HG03565 (cell line): ENCODE data around the gene IRX4.
"Not testable (repeated sequence)": the region's sequence is repeated elsewhere in the genome, so short reads cannot be mapped to it uniquely, and the experiment has no call there.

Source experiments
- ATAC-seq: cut with Tn5 transposase; IDR thresholded peaks from one replicate; pipeline ENCODE4 v1.9.1; 2021; ENCODE audit warnings: mild to moderate bottlenecking, moderate library complexity; ENCODE audit not compliant: unreplicated experiment

Gene IRX4

GRCh38 chr5:1879292-1880263, 3.1 kb downstream of the IRX4 start:
- ATAC-seq, result no peak

- ATAC-seq, result no peak
These were observed 4.5 kb downstream of the IRX4 start for GRCh38 chr5:1878050-1878849.

GRCh38 chr5:1877103-1878049, 5.3 kb downstream of the IRX4 start:
- no peak for ATAC-seq

DNA sequence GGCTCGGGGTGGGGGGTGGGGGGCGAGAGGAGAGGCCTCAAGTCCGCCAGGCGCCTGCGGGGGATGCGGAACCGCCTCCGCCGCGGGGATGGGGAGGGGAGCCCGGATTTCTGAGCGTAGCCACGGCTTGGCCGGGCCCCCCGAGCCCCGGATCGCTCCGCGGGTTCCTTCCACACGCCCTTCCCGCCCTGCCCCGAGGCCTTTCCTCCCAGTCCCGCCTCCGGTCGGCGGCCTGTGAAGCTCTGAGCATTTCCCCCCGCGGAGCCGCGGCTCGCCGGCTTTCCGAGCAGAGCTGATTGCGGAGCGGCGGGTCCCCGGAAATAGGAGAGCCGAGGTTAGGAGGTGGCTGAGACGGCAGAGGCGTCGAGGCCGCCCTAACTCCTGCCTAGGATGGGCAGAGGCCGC, 6.1 kb downstream of the IRX4 start:
- ATAC-seq, result no peak

GRCh38 chr5:1875843-1876659, 6.7 kb downstream of the IRX4 start:
- ATAC-seq, result no peak

DNA sequence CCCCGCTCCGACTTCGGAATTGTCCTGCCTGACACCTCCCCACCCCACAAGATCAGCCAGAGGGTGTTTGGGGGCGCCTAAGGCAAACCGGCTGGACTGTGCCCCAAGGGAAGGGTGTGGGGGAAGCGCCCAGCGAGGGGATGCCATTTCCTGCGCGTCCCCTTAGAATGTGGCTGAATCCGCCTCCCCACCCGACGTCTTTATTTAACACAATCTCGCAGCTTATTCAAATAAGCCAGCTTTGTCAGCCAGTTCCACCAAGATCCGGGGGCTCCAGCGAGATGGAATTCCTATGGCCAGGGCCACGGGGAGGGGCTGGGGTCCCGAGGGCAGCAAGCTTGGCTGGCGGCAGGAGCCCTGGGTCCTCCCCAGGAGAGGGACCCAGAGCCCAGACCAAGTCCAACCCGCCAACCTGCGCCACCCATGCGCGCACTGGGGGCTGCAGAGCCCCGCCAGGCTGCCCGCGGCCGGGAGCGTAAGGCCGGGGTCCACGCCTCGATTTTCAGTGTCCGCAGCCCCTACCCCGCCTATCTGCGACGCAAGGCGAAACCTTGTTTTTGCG, 7.4 kb downstream of the IRX4 start:
- ATAC-seq, result no peak

- ATAC-seq, result no peak
These were observed 7.9 kb downstream of the IRX4 start for GRCh38 chr5:1874771-1875220.

- ATAC-seq, result no peak
These were observed 8.4 kb downstream of the IRX4 start for GRCh38 chr5:1874348-1874747.

DNA sequence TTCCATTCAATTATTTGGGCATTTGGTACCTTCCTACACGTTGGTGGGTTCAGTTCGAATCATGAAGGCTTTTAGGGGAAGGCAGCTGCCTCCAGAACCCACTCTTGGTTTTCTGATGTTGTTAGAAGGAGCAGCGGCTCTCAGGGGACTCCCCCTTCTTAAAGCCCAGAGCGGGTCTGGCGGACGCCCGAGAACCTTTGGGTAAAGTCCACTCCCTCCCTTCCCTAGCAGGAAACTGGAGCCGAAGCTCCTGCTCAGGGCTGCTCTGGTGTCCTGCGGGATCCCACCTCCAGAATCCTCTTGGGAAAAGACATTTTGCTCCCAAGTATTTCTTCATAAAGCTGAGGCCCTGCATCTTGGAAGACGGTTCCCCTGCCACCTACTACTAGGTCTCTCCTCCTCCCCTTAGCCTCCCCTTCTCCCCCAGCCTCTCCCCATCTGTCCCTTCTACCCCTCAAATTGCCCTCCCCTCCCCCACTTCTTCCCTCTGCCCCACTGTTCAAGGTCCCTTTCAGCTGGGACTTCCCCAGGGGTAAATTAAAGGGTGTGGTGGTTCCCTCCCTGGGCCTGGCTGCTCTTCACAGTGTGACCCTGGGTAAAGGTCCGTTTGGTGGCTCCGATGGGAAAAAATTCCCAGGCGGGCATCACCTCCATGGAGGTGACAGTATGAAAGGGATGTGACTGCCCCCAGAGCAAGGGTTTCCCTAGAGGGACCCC, 9.3 kb downstream of the IRX4 start:
- ATAC-seq, result no peak

DNA sequence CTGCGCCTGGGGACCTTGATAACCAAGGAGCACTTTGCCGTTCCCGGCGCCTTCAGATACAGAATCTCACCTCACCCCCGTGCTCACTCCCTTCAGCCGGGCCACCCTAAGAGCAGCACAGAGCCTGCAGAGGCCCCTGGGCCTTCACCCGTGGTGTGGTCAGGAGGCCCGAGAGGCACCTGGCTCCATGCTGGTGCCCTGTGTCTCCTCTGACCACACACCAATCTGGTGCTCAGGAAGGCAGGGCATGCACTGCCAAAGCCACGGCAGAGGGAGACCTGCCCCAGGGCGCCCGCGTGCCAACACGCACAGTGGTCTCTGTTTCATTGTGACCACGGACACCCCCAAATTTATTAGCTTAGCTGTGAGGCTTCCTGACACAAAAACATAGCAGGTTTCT, 11.3 kb downstream of the IRX4 start:
- no peak for ATAC-seq

DNA sequence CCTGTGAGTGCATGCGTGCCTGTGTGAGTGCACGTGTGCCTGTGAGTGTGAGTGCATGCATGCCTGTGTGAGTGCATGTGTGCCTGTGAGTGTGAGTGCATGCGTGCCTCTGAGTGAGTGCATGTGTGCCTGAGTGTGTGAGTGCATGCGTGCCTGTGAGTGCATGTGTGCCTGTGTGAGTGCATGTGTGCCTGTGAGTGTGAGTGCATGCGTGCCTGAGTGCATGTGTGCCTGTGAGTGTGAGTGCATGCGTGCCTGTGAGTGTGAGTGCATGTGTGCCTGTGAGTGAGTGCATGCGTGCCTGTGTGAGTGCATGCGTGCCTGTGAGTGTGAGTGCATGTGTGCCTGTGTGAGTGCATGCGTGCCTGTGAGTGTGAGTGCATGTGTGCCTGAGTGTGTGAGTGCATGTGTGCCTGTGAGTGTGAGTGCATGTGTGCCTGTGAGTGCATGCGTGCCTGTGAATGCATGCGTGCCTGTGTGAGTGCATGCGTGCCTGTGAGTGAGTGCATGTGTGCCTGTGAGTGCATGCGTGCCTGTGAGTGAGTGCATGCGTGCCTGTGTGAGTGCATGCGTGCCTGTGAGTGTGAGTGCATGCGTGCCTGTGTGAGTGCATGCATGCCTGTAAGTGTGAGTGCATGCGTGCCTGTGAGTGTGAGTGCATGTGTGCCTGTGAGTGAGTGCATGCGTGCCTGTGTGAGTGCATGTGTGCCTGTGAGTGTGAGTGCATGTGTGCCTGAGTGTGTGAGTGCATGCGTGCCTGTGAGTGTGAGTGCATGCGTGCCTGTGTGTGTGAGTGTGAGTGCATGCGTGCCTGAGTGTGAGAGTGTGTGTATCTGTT, 12.1 kb downstream of the IRX4 start:
- not testable (repeated sequence) for ATAC-seq

GRCh38 chr5:1868886-1869475, 13.7 kb downstream of the IRX4 start:
- no peak for ATAC-seq

DNA sequence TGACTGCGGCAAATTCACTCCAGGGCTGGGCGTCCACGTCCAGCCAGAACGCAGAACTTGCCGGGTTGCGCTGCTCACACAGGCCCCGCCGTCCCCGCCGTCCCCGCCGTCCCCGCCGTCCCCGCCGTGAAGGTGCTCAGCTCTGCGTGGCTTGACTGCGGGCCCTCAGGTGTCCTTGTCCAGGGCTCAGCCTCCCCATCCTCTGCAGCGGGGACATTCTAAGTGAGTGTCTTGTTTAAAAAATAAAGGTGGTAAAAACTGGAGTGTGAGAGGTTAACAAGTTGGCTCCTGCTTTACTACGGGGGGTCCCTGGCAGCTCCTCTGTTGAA, 14.9 kb downstream of the IRX4 start:
- ATAC-seq, result no peak

DNA sequence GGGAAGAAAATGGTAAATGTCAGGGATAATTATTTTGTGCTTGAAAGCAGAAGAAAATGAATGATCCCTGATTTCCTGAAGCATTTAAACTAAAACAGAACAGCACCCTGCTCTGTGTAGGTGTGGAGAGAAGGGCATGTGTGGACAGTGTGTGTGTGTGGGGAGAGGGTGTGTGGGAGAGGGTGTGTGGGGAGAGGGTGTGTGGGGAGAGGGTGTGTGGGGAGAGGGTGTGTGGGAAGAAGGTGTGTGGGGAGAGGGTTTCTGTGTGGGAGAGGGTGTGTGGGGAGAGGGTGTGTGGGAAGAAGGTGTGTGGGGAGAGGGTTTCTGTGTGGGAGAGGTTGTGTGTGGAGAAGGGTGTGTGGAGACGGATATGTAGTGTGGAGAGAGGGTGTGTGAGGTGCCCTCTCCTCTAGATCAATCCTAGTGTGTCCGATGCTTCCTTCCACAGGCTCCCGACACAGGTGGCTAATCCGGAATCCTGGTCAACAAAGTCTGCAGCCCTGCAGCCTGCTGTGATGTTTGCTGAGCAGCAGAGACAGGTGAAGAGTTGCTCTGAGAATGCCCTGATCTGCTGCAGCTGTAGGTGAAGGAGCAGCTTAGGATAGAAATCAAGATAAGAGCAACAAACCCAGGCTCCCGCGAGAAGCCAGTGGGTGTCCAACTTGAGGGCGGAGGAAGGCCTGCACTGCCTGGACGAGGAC, 15.5 kb downstream of the IRX4 start:
- ATAC-seq, result no peak

DNA sequence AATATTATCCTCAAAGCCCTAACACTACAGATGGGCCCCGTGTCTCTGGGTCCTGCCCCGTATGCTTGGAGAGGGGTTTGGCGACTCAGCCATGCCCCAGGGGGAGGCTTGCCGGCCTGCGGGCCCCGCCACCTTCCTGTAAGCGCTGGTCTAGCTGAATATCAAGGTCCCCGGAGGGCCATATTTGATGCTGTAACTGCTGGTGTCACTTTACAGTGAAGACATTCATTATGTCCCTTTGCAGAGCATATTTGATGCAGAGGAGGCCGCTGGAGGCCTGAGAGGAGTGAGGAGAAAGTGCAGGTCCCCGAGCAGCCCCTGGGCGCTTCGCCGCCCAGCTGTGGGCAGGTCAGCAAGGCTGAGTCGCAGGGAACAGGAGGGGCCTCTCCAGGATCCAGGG, 16.8 kb downstream of the IRX4 start:
- no peak for ATAC-seq

DNA sequence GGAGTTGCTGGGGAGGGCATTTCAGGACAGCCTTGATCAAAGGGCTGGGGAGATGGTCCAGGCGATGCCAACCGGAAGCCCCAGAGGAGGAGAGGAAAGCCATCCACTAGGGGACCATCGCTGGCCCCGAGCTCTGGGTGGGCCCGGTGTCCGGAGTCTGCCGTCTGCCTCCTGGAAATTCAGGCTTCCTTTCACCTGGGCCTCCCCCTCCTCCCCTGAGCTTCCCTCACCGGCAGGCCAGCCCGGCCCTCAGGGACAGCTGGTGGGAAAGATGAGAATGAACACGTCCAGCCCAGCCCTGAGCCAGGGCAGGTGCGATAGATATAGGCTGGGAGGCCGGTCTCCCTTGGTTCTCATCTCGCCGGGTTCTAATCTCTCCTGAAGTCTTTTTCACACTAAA, 17.2 kb downstream of the IRX4 start:
- ATAC-seq, result no peak

DNA sequence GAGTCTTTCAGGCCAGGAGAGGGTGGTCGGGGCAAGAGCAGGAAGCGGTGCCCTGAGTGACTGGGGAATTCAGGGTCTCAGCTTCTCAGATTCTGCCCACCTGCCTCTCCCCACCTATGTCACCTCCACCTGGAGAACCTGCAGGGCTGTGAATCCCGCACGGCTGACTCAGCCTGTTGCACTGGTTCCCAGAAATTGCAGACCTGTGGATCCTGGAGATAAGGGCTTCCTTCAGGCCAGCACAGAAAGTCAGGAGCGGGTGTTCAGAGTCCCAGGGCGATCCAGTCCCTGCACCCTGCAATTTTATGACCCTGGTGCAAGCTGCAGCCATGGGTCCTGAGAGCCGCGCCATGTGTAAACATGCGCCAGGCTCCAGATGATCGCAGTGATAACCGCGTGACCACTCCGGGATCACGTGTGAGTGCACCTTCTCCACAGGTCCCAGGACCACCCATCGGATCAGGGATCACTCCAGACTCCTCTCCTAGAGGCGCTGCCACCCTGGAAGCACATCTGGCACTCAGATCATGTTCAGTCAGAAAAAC, 17.8 kb downstream of the IRX4 start:
- ATAC-seq, result no peak
